SH-SY5Y (cell line): ENCODE data around the gene DOCK8.

Experiments used
- GATA2 ChIP-seq: IDR thresholded peaks from 2 replicates; pipeline ENCODE4 v1.6.1; 2011; ENCODE audit warnings: mild to moderate bottlenecking, low read depth, low read length
- GATA3 ChIP-seq: IDR thresholded peaks from 2 replicates; pipeline ENCODE4 v1.6.1; 2011; ENCODE audit warnings: low read depth, mild to moderate bottlenecking, low read length, moderate library complexity

The DOCK8 gene

DNA sequence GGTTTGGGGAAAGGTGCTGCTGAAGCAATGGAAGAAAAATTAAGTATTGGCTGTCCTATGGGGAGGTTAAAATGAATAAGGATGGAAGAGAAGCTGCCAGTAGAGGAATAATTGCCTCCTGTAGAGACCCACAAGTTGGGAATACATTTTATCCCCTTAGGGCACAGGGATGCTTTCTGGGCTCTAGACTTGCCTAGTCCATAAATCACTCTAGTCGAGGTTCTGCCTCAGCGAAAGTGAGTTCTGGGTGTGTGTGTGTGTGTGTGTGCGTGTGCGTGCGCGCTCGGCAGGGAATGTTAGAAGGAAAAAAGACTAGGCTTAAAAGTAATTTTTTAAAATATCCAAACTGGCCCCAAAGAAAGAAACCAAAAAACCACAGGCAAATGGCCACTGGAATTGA, 291.6 kb downstream of the DOCK8 start:
- no peak for TF ChIP-seq GATA3
- no peak for TF ChIP-seq GATA2

- TF ChIP-seq GATA3, result no peak
These were observed 297.2 kb downstream of the DOCK8 start for GRCh38 chr9:511861-512260.

DNA sequence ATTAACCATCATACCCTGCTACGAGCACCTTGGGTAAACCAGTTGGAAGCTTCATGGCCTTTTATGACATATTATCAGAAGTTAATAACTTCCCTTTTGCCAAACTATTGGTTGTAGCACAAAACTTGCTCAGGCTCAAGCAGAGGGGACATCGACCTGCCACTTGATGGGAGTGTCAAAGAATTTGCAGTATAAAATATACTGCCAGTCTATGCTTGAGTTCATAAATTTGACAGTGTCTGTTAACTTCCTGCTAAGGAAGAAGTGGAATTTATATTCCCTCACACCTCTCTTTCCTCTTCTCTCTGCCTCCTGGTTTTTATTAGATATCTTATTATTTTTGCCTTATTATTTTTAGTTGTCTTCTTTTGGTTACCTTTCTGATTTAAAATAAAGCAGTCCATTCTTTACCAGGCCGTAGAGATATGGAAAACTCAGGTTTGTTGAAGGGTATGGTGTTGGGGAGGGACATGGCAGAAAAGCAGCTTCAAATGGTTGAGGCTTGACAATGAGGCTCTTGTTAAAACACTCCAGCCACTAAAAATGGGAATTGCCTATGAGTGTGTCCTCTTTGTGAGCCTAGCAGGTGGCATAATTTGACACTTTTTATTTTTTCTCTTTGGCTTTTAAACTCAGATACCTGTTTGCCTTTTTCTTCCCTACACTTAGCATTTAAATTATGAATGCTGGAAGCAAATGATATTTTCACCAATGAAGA, 298.0 kb downstream of the DOCK8 start:
- no peak for TF ChIP-seq GATA2
- TF ChIP-seq GATA3, result no peak
